Measurements from ENCODE around the gene CDH2. TPM values are rescaled to one million over a fixed set of nuclear protein-coding genes. Genes with fewer than 3 reads are reported as not detected.
A peak's percentile ranks its signal among the peaks of the same experiment; 100 is the strongest.

Gene CDH2
- total and polyA plus RNA-seq, 2 experiments from 2014 or later, result 14.7 to 36.9 TPM

DNA sequence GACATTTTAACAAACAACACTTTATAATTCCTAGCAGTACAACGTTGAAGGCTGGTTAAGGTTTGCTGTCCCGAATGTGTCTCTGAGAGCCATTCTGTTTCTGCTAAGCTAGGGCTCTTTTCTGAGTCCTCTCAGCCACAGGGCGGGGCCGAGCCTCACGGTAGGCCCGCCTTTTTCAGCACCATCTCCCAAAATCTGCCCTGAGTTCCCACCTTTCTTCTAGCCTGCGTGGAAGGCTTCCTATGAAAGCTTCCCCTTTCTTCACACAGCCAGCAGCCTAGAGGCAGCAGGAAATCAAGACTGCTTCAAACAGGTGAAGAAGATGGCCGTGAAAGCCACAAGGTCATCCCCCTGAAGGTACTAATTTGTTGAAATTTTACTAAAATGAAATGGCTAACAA lies 255.5 kb downstream of the CDH2 start:
- no peaks in the 10 kb centered on the region for H4K20me1 ChIP-seq (replicated peaks; ENCODE audit: insufficient read depth)
- H3K4me2 ChIP-seq, result no peak overlapping the region
- peak overlapping the region; percentile 2; the same call in 1 of the 2 replicates for H2AFZ ChIP-seq
- H3K79me2 ChIP-seq (replicated peaks; ENCODE audit: insufficient read depth), result no peaks in the 10 kb centered on the region
- H3K27ac Mint-ChIP-seq, result no peak overlapping the region; the same call in 1 of the 2 replicates
- H3K36me3 Mint-ChIP-seq (ENCODE audit: low read depth), result no peaks in the 10 kb centered on the region
- H3K27me3 Mint-ChIP-seq (ENCODE audit: insufficient read depth, low read depth, poor library complexity), result peaks cover 1% of the 10 kb centered on the region
- TF ChIP-seq NANOG (IDR thresholded peaks at IDR 0.05; ENCODE audit: borderline replicate concordance), result no peak
- no peak for TF ChIP-seq ZNF331 (CRISPR knock-in tag; IDR thresholded peaks at IDR 0.05; ENCODE audit: low read depth)
- TF ChIP-seq JUNB (IDR thresholded peaks at IDR 0.05; ENCODE audit: unreplicated experiment), result no peak
- TF ChIP-seq STAT1 (IDR thresholded peaks at IDR 0.05; ENCODE audit: unreplicated experiment), result no peak
- no peak for TF ChIP-seq ZNF114 (CRISPR knock-in tag; IDR thresholded peaks at IDR 0.05)
- TF ChIP-seq EZH2phosphoT487 (IDR thresholded peaks at IDR 0.05; ENCODE audit: unreplicated experiment), result no peak
- TF ChIP-seq, protein P1, sequence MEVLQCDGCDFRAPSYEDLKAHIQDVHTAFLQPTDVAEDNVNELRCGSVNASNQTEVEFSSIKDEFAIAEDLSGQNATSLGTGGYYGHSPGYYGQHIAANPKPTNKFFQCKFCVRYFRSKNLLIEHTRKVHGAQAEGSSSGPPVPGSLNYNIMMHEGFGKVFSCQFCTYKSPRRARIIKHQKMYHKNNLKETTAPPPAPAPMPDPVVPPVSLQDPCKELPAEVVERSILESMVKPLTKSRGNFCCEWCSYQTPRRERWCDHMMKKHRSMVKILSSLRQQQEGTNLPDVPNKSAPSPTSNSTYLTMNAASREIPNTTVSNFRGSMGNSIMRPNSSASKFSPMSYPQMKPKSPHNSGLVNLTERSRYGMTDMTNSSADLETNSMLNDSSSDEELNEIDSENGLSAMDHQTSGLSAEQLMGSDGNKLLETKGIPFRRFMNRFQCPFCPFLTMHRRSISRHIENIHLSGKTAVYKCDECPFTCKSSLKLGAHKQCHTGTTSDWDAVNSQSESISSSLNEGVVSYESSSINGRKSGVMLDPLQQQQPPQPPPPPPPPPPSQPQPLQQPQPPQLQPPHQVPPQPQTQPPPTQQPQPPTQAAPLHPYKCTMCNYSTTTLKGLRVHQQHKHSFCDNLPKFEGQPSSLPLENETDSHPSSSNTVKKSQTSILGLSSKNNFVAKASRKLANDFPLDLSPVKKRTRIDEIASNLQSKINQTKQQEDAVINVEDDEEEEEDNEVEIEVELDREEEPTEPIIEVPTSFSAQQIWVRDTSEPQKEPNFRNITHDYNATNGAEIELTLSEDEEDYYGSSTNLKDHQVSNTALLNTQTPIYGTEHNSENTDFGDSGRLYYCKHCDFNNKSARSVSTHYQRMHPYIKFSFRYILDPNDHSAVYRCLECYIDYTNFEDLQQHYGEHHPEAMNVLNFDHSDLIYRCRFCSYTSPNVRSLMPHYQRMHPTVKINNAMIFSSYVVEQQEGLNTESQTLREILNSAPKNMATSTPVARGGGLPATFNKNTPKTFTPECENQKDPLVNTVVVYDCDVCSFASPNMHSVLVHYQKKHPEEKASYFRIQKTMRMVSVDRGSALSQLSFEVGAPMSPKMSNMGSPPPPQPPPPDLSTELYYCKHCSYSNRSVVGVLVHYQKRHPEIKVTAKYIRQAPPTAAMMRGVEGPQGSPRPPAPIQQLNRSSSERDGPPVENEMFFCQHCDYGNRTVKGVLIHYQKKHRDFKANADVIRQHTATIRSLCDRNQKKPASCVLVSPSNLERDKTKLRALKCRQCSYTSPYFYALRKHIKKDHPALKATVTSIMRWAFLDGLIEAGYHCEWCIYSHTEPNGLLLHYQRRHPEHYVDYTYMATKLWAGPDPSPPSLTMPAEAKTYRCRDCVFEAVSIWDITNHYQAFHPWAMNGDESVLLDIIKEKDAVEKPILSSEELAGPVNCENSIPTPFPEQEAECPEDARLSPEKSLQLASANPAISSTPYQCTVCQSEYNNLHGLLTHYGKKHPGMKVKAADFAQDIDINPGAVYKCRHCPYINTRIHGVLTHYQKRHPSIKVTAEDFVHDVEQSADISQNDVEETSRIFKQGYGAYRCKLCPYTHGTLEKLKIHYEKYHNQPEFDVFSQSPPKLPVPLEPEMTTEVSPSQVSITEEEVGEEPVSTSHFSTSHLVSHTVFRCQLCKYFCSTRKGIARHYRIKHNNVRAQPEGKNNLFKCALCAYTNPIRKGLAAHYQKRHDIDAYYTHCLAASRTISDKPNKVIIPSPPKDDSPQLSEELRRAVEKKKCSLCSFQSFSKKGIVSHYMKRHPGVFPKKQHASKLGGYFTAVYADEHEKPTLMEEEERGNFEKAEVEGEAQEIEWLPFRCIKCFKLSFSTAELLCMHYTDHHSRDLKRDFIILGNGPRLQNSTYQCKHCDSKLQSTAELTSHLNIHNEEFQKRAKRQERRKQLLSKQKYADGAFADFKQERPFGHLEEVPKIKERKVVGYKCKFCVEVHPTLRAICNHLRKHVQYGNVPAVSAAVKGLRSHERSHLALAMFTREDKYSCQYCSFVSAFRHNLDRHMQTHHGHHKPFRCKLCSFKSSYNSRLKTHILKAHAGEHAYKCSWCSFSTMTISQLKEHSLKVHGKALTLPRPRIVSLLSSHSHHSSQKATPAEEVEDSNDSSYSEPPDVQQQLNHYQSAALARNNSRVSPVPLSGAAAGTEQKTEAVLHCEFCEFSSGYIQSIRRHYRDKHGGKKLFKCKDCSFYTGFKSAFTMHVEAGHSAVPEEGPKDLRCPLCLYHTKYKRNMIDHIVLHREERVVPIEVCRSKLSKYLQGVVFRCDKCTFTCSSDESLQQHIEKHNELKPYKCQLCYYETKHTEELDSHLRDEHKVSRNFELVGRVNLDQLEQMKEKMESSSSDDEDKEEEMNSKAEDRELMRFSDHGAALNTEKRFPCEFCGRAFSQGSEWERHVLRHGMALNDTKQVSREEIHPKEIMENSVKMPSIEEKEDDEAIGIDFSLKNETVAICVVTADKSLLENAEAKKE (CRISPR knock-in tag; IDR thresholded peaks at IDR 0.05), result no peak
- TF ChIP-seq, protein P2, sequence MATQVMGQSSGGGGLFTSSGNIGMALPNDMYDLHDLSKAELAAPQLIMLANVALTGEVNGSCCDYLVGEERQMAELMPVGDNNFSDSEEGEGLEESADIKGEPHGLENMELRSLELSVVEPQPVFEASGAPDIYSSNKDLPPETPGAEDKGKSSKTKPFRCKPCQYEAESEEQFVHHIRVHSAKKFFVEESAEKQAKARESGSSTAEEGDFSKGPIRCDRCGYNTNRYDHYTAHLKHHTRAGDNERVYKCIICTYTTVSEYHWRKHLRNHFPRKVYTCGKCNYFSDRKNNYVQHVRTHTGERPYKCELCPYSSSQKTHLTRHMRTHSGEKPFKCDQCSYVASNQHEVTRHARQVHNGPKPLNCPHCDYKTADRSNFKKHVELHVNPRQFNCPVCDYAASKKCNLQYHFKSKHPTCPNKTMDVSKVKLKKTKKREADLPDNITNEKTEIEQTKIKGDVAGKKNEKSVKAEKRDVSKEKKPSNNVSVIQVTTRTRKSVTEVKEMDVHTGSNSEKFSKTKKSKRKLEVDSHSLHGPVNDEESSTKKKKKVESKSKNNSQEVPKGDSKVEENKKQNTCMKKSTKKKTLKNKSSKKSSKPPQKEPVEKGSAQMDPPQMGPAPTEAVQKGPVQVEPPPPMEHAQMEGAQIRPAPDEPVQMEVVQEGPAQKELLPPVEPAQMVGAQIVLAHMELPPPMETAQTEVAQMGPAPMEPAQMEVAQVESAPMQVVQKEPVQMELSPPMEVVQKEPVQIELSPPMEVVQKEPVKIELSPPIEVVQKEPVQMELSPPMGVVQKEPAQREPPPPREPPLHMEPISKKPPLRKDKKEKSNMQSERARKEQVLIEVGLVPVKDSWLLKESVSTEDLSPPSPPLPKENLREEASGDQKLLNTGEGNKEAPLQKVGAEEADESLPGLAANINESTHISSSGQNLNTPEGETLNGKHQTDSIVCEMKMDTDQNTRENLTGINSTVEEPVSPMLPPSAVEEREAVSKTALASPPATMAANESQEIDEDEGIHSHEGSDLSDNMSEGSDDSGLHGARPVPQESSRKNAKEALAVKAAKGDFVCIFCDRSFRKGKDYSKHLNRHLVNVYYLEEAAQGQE (IDR thresholded peaks at IDR 0.05; ENCODE audit: unreplicated experiment), result no peak
- TF ChIP-seq, protein P3, sequence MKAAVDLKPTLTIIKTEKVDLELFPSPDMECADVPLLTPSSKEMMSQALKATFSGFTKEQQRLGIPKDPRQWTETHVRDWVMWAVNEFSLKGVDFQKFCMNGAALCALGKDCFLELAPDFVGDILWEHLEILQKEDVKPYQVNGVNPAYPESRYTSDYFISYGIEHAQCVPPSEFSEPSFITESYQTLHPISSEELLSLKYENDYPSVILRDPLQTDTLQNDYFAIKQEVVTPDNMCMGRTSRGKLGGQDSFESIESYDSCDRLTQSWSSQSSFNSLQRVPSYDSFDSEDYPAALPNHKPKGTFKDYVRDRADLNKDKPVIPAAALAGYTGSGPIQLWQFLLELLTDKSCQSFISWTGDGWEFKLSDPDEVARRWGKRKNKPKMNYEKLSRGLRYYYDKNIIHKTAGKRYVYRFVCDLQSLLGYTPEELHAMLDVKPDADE (IDR thresholded peaks at IDR 0.05), result no peak
- TF ChIP-seq POLR2AphosphoS5 (IDR thresholded peaks at IDR 0.05; ENCODE audit: low read depth), result no peak
- TF ChIP-seq, protein P4, sequence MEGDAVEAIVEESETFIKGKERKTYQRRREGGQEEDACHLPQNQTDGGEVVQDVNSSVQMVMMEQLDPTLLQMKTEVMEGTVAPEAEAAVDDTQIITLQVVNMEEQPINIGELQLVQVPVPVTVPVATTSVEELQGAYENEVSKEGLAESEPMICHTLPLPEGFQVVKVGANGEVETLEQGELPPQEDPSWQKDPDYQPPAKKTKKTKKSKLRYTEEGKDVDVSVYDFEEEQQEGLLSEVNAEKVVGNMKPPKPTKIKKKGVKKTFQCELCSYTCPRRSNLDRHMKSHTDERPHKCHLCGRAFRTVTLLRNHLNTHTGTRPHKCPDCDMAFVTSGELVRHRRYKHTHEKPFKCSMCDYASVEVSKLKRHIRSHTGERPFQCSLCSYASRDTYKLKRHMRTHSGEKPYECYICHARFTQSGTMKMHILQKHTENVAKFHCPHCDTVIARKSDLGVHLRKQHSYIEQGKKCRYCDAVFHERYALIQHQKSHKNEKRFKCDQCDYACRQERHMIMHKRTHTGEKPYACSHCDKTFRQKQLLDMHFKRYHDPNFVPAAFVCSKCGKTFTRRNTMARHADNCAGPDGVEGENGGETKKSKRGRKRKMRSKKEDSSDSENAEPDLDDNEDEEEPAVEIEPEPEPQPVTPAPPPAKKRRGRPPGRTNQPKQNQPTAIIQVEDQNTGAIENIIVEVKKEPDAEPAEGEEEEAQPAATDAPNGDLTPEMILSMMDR (conservative IDR thresholded peaks at IDR 0.05; ENCODE audit: low read depth in 2 of 2), result no peak
- no peak for TF ChIP-seq CREB1 (CRISPR knock-in tag; IDR thresholded peaks at IDR 0.05; ENCODE audit: low read depth)
- no peak for TF ChIP-seq EZH2 (IDR thresholded peaks at IDR 0.05; ENCODE audit: low read depth, unreplicated experiment)
- H3K27me3 ChIP-seq (ENCODE audit: insufficient read depth), result no peaks in the 10 kb centered on the region
- no peak overlapping the region for H3K27ac ChIP-seq (ENCODE audit: low read depth)
- peaks cover 4% of the 10 kb centered on the region; the same call in 1 of the 2 replicates for H3K4me1 ChIP-seq (ENCODE audit: insufficient read depth)
- H3K36me3 ChIP-seq (ENCODE audit: insufficient read depth), result no peaks in the 10 kb centered on the region
- no peak overlapping the region for H3K4me3 Mint-ChIP-seq
- H3K9me3 Mint-ChIP-seq, result no peaks in the 10 kb centered on the region
- no peak overlapping the region for H3K4me3 ChIP-seq
- ATAC-seq, result peak; percentile 77
- peaks cover 9% of the 10 kb centered on the region for H3K4me1 Mint-ChIP-seq
- H3K9me2 ChIP-seq (ENCODE audit: insufficient read depth), result no peaks in the 10 kb centered on the region
- peak; percentile 15 for DNase-seq (ENCODE audit: low spot score)
- H3F3A ChIP-seq (replicated peaks; ENCODE audit: low read depth), result no peaks in the 10 kb centered on the region
